H1 (cell line): ENCODE results near the gene TLCD5. TPM values are rescaled to one million over a fixed set of nuclear protein-coding genes. Genes with fewer than 3 reads are reported as not detected.

Source experiments
- ASH2L ChIP-seq: fragments of 200-600, 300-600 bp; sonication (generic); IDR thresholded peaks from one replicate; pipeline ENCODE4 v1.7.1; 2017; ENCODE audit warnings: low read length
- EZH2 ChIP-seq: fragments of 200-600 bp; sonication (generic); IDR thresholded peaks from 2 replicates; pipeline ENCODE4 v1.7.1; 2012; ENCODE audit warnings: low read depth, mild to moderate bottlenecking, moderate library complexity, low read length, inconsistent platforms; ENCODE audit not compliant: severe bottlenecking
- FOSL1 ChIP-seq: IDR thresholded peaks from 2 replicates; pipeline ENCODE4 v1.6.1; 2011; ENCODE audit warnings: mild to moderate bottlenecking, low read depth, low read length, moderate library complexity; ENCODE audit not compliant: insufficient read depth
- KDM5A ChIP-seq: fragments of 200-600 bp; IDR thresholded peaks from 2 replicates; pipeline ENCODE4 v1.7.1; 2012; ENCODE audit warnings: mild to moderate bottlenecking, low read length, inconsistent platforms, mixed read lengths
- RNF2 ChIP-seq: fragments of 200-900, 300-1000 bp; sonication (generic); IDR thresholded peaks from 2 replicates; pipeline ENCODE4 v1.7.1; 2016; ENCODE audit warnings: borderline replicate concordance, low read depth, mild to moderate bottlenecking, antibody characterized with exemption, low read length; ENCODE audit not compliant: poor library complexity, severe bottlenecking; ENCODE audit errors: missing control alignments
- SP4 ChIP-seq: IDR thresholded peaks from 2 replicates; pipeline ENCODE4 v1.6.1; 2012; ENCODE audit warnings: low read length, inconsistent platforms
- USF2 ChIP-seq: IDR thresholded peaks from 2 replicates; pipeline ENCODE4 v1.6.1; 2011; ENCODE audit warnings: low read length, improper control_type of control experiment
- polyA plus RNA-seq, 7 experiments: library from polyadenylated mRNA; depleted of rRNA in 3 of 7; stranded (reverse) in 5 of 7; unstranded in 2 of 7; fragments of >200 nt in 5 of 7; fragments of 200-250 nt in 2 of 7; gene quantifications; 1 replicate in 5 of 7; 2 replicates in 1 of 7; 4 replicates in 1 of 7; pipeline versions ENCODE4 v1.2.1 to v1.2.3, GENCODE V29; 2011 to 2013; ENCODE audit warnings: missing spikeins in 2 of 7, mixed read lengths in 2 of 7
- total RNA-seq: library from RNA; stranded (reverse); fragmentation: NEBNext Ultra II Directional; extraction: Animal tissue kit (Norgen Biotek cat#: 25700); gene quantifications from 2 replicates; pipeline ENCODE4 v1.2.1, GENCODE V29; 2021

The TLCD5 gene
- total and polyA plus RNA-seq, 2 of the 8 experiments (the other 6 are each of a cell fraction or from before 2014, with no cell fraction given): 9.5 to 10.1 TPM

GRCh38 chr11:120337355-120338106 lies 12.4 kb downstream of the TLCD5 start (continued):
- TF ChIP-seq SP4: no peak
- no peak for TF ChIP-seq FOSL1
- TF ChIP-seq ASH2L: no peak
- TF ChIP-seq KDM5A: no peak
- TF ChIP-seq RNF2: no peak
- no peak for TF ChIP-seq USF2
- TF ChIP-seq EZH2: no peak
